AG04450 (cell line): ENCODE measurements around the gene OR1F1. TPM values are rescaled to one million over a fixed set of nuclear protein-coding genes. Genes with fewer than 3 reads are reported as not detected.

Experiments used
- CTCF ChIA-PET: fragments of 300-600, 350-600 bp; formaldehyde crosslinking; extraction: SDS; loops from one replicate; lab custom pipeline; 2022; ENCODE audit warnings: antibody characterized with exemption, inconsistent platforms; lab: Charles Lee
- POLR2A ChIA-PET: fragments of 350-600 bp; formaldehyde crosslinking; extraction: SDS; loops from one replicate; lab custom pipeline; 2021; ENCODE audit warnings: antibody characterized with exemption, inconsistent platforms; lab: Yijun Ruan, JAX
- DNase-seq: peaks from one replicate; pipeline ENCODE4 v3.0.0-alpha.2; 2011; ENCODE audit warnings: low read depth, low spot score
- H3K27ac ChIP-seq: one replicate; pipeline ENCODE4 v1.5.1; 2012; ENCODE audit warnings: low read depth, low read length, control low read depth
- H3K27me3 ChIP-seq: one replicate; pipeline ENCODE4 v1.6.0; 2012; ENCODE audit warnings: low read length; ENCODE audit not compliant: control insufficient read depth, insufficient read depth
- H3K4me3 ChIP-seq: 2 replicates; pipeline ENCODE4 v1.5.1; 2011; ENCODE audit warnings: mild to moderate bottlenecking, low read depth, low read length, control low read depth
- H3K9me3 ChIP-seq: 2 replicates; pipeline ENCODE4 v1.5.1; 2012; ENCODE audit warnings: low read length; ENCODE audit not compliant: control insufficient read depth, insufficient read depth
- CTCF ChIP-seq: IDR thresholded peaks from 2 replicates; pipeline ENCODE4 v1.5.1; 2011; ENCODE audit warnings: low read depth, low read length, control low read depth, inconsistent platforms
- polyA plus RNA-seq: library from polyadenylated mRNA; depleted of rRNA; stranded (reverse); fragments of >200 nt; gene quantifications from 2 replicates; pipeline ENCODE4 v1.2.3, GENCODE V29; 2011

Gene OR1F1
- polyA plus RNA-seq, 1 experiment: 0.29 TPM

GRCh38 chr16:3214904-3215600, 27.0 kb downstream of the OR1F1 start:
- Histone ChIP-seq H3K27ac (no peak overlapping the region), H3K27me3 (no peaks in the 10 kb centered on the region), H3K4me3 (no peak overlapping the region), H3K9me3 (peaks cover 5% of the 10 kb centered on the region; the same call in 1 of the 2 replicates)
- no peak for TF ChIP-seq CTCF
- DNase-seq: no peak
- ChIA-PET CTCF (no interaction called here), POLR2A (no interaction called here)

GRCh38 chr16:3215601-3216262, 27.7 kb downstream of the OR1F1 start:
- Histone ChIP-seq H3K9me3 (peaks cover 6% of the 10 kb centered on the region), H3K27ac (no peak overlapping the region), H3K4me3 (no peak overlapping the region), H3K27me3 (no peaks in the 10 kb centered on the region)
- ChIA-PET CTCF (no interaction called here), POLR2A (no interaction called here)
- no peak for TF ChIP-seq CTCF
- DNase-seq: no peak

- Histone ChIP-seq H3K9me3 (peaks cover 11% of the 10 kb centered on the region), H3K27me3 (no peaks in the 10 kb centered on the region), H3K4me3 (no peak overlapping the region), H3K27ac (no peak overlapping the region)
- ChIA-PET POLR2A (no interaction called here), CTCF (no interaction called here)
- no peak for DNase-seq
- TF ChIP-seq CTCF: no peak
Observed at GRCh38 chr16:3216263-3216640, 28.2 kb downstream of the OR1F1 start.

- Histone ChIP-seq H3K27me3 (no peaks in the 10 kb centered on the region), H3K4me3 (no peak overlapping the region), H3K27ac (no peak overlapping the region), H3K9me3 (peaks cover 43% of the 10 kb centered on the region)
- POLR2A ChIA-PET: no interaction called here
- TF ChIP-seq CTCF: no peak
- CTCF ChIA-PET: no interaction called here
- DNase-seq: no peak
Observed at GRCh38 chr16:3220839-3221238, 32.8 kb downstream of the OR1F1 start.

- ChIA-PET CTCF (no interaction called here), POLR2A (no interaction called here)
- no peak for DNase-seq
- H3K9me3 ChIP-seq: peaks cover 55% of the 10 kb centered on the region
- no peaks in the 10 kb centered on the region for H3K27me3 ChIP-seq
- H3K27ac ChIP-seq: no peak overlapping the region
- TF ChIP-seq CTCF: no peak
- no peak overlapping the region for H3K4me3 ChIP-seq
Observed at GRCh38 chr16:3223913-3224515, 36.0 kb downstream of the OR1F1 start.
